Upper lobe of right lung (tissue), 1 donor: Measurements from ENCODE around the gene CDH23. TPM values are rescaled to one million over a fixed set of nuclear protein-coding genes. Genes with fewer than 3 reads are reported as not detected.
A peak's percentile ranks its signal among the peaks of the same experiment; 100 is the strongest.

ENCODE experiments used
- ATAC-seq: fragments of 200-7000 bp; cut with Tn5 transposase; one replicate; pipeline ENCODE4 v1.9.1; 2020; ENCODE audit warnings: mild to moderate bottlenecking, moderate library complexity
- DNase-seq: peaks from one replicate; pipeline ENCODE4 v3.0.0-alpha.2; 2020
- H3K27ac ChIP-seq: fragments of 200-600 bp; one replicate; pipeline ENCODE4 v1.8.0; 2022
- H3K27me3 ChIP-seq: fragments of 200-600 bp; one replicate; pipeline ENCODE4 v1.8.0; 2022; ENCODE audit warnings: mild to moderate bottlenecking
- H3K36me3 ChIP-seq: fragments of 200-600 bp; one replicate; pipeline ENCODE4 v1.8.0; 2022
- H3K4me1 ChIP-seq: fragments of 200-600 bp; one replicate; pipeline ENCODE4 v1.8.0; 2022
- H3K4me3 ChIP-seq: fragments of 200-600 bp; one replicate; pipeline ENCODE4 v1.8.0; 2022; ENCODE audit warnings: mild to moderate bottlenecking
- H3K9me3 ChIP-seq: fragments of 200-600 bp; one replicate; pipeline ENCODE4 v1.8.0; 2022
- CTCF ChIP-seq: fragments of 200-600 bp; IDR thresholded peaks from one replicate; pipeline ENCODE4 v1.8.0; 2022; ENCODE audit warnings: antibody characterized with exemption
- intact Hi-C: fragments of 100-400 bp; cut with DNase I; formaldehyde crosslinking; loops from one replicate; pipeline ENCODE4 v1.11.0; 2022
- total RNA-seq: library from RNA; stranded (reverse); fragmentation: NEBNext Ultra II Directional; extraction: Animal tissue kit (Norgen Biotek cat#: 25700); gene quantifications from one replicate; pipeline ENCODE4 v1.2.1, GENCODE V29; 2021
- donor health status: DM: no; HTN: yes; CAD: no; lungs with severe emphysema.

CDH23 gene
- total RNA-seq, 1 donor from 2014 or later, result 10.9 TPM

- no peak for TF ChIP-seq CTCF
- Histone ChIP-seq H3K4me1 (peaks cover 28% of the 10 kb centered on the region), H3K27ac (no peak overlapping the region), H3K9me3 (no peaks in the 10 kb centered on the region), H3K4me3 (no peak overlapping the region), H3K27me3 (no peaks in the 10 kb centered on the region), H3K36me3 (no peaks in the 10 kb centered on the region)
- intact Hi-C loops, result no loop called here
- ATAC-seq, result peak; percentile 43
- no peak for DNase-seq
Observed at GRCh38 chr10:71475243-71475871, 78.6 kb downstream of the CDH23 start.

- Histone ChIP-seq H3K27me3 (no peaks in the 10 kb centered on the region), H3K9me3 (no peaks in the 10 kb centered on the region), H3K27ac (peak overlapping the region; percentile 24), H3K4me1 (peaks cover 28% of the 10 kb centered on the region), H3K36me3 (no peaks in the 10 kb centered on the region), H3K4me3 (no peak overlapping the region)
- DNase-seq (no peak), ATAC-seq (peak; percentile 68)
- no peak for TF ChIP-seq CTCF
- intact Hi-C loops, result no loop called here
Observed at GRCh38 chr10:71476228-71477011, 79.7 kb downstream of the CDH23 start.

GRCh38 chr10:71478173-71478572 is 81.5 kb downstream of the CDH23 start:
- Histone ChIP-seq H3K4me1 (peaks cover 25% of the 10 kb centered on the region), H3K9me3 (no peaks in the 10 kb centered on the region), H3K4me3 (no peak overlapping the region), H3K27me3 (no peaks in the 10 kb centered on the region), H3K27ac (no peak overlapping the region), H3K36me3 (no peaks in the 10 kb centered on the region)
- DNase-seq, result no peak
- TF ChIP-seq CTCF, result no peak
- intact Hi-C loops, result no loop called here
- ATAC-seq, result no peak

GRCh38 chr10:71478813-71479365 is 82.2 kb downstream of the CDH23 start:
- H3K36me3 ChIP-seq, result no peaks in the 10 kb centered on the region
- DNase-seq, result no peak
- H3K4me3 ChIP-seq, result no peak overlapping the region
- TF ChIP-seq CTCF, result no peak
- no peaks in the 10 kb centered on the region for H3K27me3 ChIP-seq
- intact Hi-C loops, result no loop called here
- no peaks in the 10 kb centered on the region for H3K9me3 ChIP-seq
- no peak for ATAC-seq
- H3K27ac ChIP-seq, result no peak overlapping the region
- H3K4me1 ChIP-seq, result peaks cover 25% of the 10 kb centered on the region

- no peaks in the 10 kb centered on the region for H3K27me3 ChIP-seq
- intact Hi-C loops, result no loop called here
- no peak for DNase-seq
- no peaks in the 10 kb centered on the region for H3K36me3 ChIP-seq
- H3K27ac ChIP-seq, result no peak overlapping the region
- no peak for ATAC-seq
- H3K9me3 ChIP-seq, result no peaks in the 10 kb centered on the region
- H3K4me3 ChIP-seq, result no peak overlapping the region
- TF ChIP-seq CTCF, result no peak
- peaks cover 24% of the 10 kb centered on the region for H3K4me1 ChIP-seq
Observed at GRCh38 chr10:71479831-71480230, 83.1 kb downstream of the CDH23 start.
